Naive thymus-derived CD8-positive, alpha-beta T cell (primary cell): Measurements from ENCODE around the gene DPRX. TPM values are rescaled to one million over a fixed set of nuclear protein-coding genes. Genes with fewer than 3 reads are reported as not detected.
A peak's percentile ranks its signal among the peaks of the same experiment; 100 is the strongest.
"Not testable (repeated sequence)": the region's sequence is repeated elsewhere in the genome, so short reads cannot be mapped to it uniquely, and the experiment has no call there.

Experiments used
- ATAC-seq, 2 donors: fragments of 150-1000 bp; cut with Tn5 transposase in 1 of 2; sonication (Bioruptor Pico), chemical (Tn5 transposase) in 1 of 2; 1 replicate in 1 of 2; 2 replicates in 1 of 2; pipeline ENCODE4 v1.10.0; 2021; ENCODE audit warnings: mild to moderate bottlenecking in 2 of 2, moderate library complexity in 2 of 2
- POLR2A ChIA-PET: fragments of 350-600 bp; sonication (Branson Sonifier 250); formaldehyde crosslinking; loops from one replicate; lab custom pipeline; 2021; ENCODE audit warnings: antibody characterized with exemption; lab: Charles Lee
- DNase-seq, 10 donors: peaks; one replicate each; pipeline versions ENCODE4 v3.0.0 to v3.0.0-alpha.2; 2020 to 2022
- H3K27ac Mint-ChIP-seq, 10 donors: one replicate each; pipeline ENCODE4 v1.8.0; 2020 to 2022; ENCODE audit warnings: mild to moderate bottlenecking in 10 of 10, mixed read lengths in 10 of 10, moderate library complexity in 4 of 10, inconsistent platforms in 1 of 10
- H3K27me3 Mint-ChIP-seq, 5 donors: one replicate each; pipeline ENCODE4 v1.8.0; 2021 to 2022; ENCODE audit warnings: mixed read lengths in 5 of 5
- H3K36me3 Mint-ChIP-seq, 3 donors: one replicate each; pipeline ENCODE4 v1.8.0; 2020 to 2022; ENCODE audit warnings: mixed read lengths in 3 of 3, mild to moderate bottlenecking in 2 of 3, inconsistent platforms in 1 of 3
- H3K4me1 Mint-ChIP-seq, 4 donors: one replicate each; pipeline ENCODE4 v1.8.0; 2021 to 2022; ENCODE audit warnings: mixed read lengths in 4 of 4
- H3K4me3 Mint-ChIP-seq, 10 donors: one replicate each; pipeline ENCODE4 v1.8.0; 2020 to 2022; ENCODE audit warnings: mild to moderate bottlenecking in 10 of 10, mixed read lengths in 10 of 10, moderate library complexity in 6 of 10, inconsistent platforms in 1 of 10
- H3K9me3 Mint-ChIP-seq, 9 donors: one replicate each; pipeline ENCODE4 v1.8.0; 2020 to 2022; ENCODE audit warnings: mixed read lengths in 9 of 9, mild to moderate bottlenecking in 3 of 9, inconsistent platforms in 1 of 9, moderate library complexity in 1 of 9
- polyA plus RNA-seq, 3 donors: library from polyadenylated mRNA; unstranded; fragments of 300-500 nt; fragmentation: Illumina TruSeq; gene quantifications; one replicate each; pipeline ENCODE4 v1.2.3, GENCODE V29; 2021
- total RNA-seq, 8 experiments: library from RNA in 2 of 8; stranded (reverse) in 2 of 8; gene quantifications; one replicate each; pipeline ENCODE4 v1.2.3 and lab custom pipeline; 2021 to 2026

DPRX gene
- total and polyA plus RNA-seq, 5 experiments from 2014 or later, result not detected

DNA sequence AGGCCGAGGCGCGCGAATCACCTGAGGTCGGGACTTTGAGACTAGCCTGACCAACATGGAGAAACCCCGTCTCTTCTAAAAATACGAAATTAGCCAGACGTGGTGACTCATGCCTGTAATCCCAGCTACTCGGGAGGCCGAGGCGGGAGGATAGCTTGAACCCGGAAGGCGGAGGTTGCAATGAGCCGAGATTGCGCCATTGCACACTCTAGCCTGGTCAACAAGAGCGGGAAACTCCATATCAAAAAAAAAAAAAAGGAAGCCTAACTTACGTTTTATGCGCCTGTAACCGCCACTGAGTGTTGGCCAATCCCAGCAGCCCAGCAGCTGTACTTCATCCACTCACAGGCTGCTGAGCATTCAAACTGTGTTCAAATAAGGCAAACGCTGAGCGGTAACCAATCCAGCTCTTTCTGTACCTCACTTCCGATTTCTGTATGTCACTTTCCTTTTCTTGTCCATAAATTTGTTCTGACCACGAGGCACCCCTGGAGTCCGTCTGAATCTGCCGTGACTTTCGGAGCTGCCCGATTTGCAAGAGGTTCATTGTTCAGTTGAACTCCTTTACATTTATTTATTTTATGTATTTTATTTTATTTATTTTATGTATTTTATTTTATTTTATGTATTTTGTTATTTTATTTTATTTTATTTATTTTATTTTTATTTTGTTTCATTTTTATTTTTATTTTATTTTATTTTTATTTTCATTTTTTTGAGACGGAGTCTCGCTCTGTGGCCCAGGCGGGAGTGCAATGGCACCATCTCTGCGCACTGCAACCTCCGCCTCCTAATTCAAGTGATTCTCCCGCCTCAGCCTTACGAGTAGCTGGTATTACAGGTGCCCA is 18.2 kb downstream of the DPRX start:
- ATAC-seq (no peak), DNase-seq (no peak)
- peaks cover 0 to 8% (median 6%) of the 10 kb centered on the region in 3 donors for H3K36me3 Mint-ChIP-seq
- POLR2A ChIA-PET, result interaction anchor here (0.5 kb wide), 1 partner anchor 236 kb away, joined by 3 read pairs; no protein-coding TSS in a partner anchor
- H3K4me3 Mint-ChIP-seq, result no peak overlapping the region
- no peaks in the 10 kb centered on the region for H3K4me1 Mint-ChIP-seq
- no peak overlapping the region for H3K27ac Mint-ChIP-seq
- peaks cover 0 to 54% (median 15%) of the 10 kb centered on the region in 9 donors for H3K9me3 Mint-ChIP-seq
- peaks cover 0 to 3% (median 0%) of the 10 kb centered on the region in 5 donors for H3K27me3 Mint-ChIP-seq

DNA sequence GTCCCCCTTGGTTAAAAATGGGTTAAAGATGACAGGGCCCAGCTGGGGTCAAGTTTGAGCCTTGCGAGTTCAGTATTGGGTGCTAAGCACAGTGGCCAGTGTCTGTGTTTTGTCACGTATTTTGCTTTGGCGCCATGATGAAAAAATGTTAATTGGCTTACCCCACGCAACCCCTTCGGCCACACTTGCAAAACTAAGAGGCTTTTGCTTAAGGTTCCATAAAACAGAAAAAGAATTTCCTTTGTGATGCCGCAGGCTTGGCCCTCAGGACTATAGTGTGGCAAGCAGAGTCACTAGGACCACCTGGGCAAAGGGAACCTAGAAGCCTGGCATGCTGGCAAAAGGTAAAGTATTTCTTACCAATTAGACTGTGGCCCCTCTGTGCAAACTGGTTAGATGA is 20.7 kb downstream of the DPRX start:
- ATAC-seq (no peak), DNase-seq (no peak)
- H3K36me3 Mint-ChIP-seq, result peaks cover 0 to 13% (median 8%) of the 10 kb centered on the region in 3 donors
- no peaks in the 10 kb centered on the region for H3K27me3 Mint-ChIP-seq
- no peaks in the 10 kb centered on the region for H3K4me1 Mint-ChIP-seq
- H3K9me3 Mint-ChIP-seq, result peaks cover 0 to 55% (median 14%) of the 10 kb centered on the region in 9 donors
- POLR2A ChIA-PET, result no interaction called here
- no peak overlapping the region for H3K4me3 Mint-ChIP-seq
- H3K27ac Mint-ChIP-seq, result no peak overlapping the region

- Mint-ChIP-seq H3K27ac (no peak overlapping the region), H3K27me3 (peaks cover 0 to 3% (median 0%) of the 10 kb centered on the region in 5 donors), H3K9me3 (peaks cover 4 to 50% (median 18%) of the 10 kb centered on the region in 9 donors), H3K4me1 (peaks cover 0 to 6% (median 2%) of the 10 kb centered on the region in 4 donors), H3K36me3 (peaks cover 0 to 23% (median 8%) of the 10 kb centered on the region in 3 donors), H3K4me3 (no peak overlapping the region)
- POLR2A ChIA-PET, result no interaction called here
- ATAC-seq (no peak), DNase-seq (no peak)
Measured at GRCh38 chr19:53655042-53655665, 23.4 kb downstream of the DPRX start.

- no peak for DNase-seq
- peaks cover 0 to 10% (median 0%) of the 10 kb centered on the region in 5 donors for H3K27me3 Mint-ChIP-seq
Measured at GRCh38 chr19:53657330-53657729, 25.5 kb downstream of the DPRX start.

DNA sequence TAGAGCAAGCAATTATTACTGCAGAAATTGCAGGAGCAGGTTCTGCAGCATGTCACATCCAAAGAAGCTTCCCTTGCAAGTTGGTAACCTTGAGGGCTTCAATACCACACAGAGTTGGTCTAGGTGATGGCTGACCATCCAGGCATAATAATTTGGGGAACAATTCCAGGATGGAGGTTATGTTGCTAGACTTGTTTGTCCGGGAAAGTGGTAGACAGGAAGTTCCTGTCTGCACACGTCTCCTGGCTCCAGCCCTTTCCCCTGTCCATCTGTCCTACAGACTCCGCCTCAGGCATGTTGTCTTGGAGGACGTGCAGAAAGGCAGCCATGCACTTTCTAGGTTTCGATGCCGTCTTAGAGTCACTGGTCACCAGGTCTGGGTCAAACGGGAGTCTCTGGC is 26.0 kb downstream of the DPRX start:
- peaks cover 0 to 30% (median 7%) of the 10 kb centered on the region in 3 donors for H3K36me3 Mint-ChIP-seq
- H3K4me1 Mint-ChIP-seq, result peaks cover 0 to 6% (median 2%) of the 10 kb centered on the region in 4 donors
- H3K9me3 Mint-ChIP-seq, result peaks cover 7 to 51% (median 27%) of the 10 kb centered on the region in 9 donors
- DNase-seq (no peak), ATAC-seq (no peak)
- no peak overlapping the region for H3K27ac Mint-ChIP-seq
- H3K27me3 Mint-ChIP-seq, result peaks cover 0 to 11% (median 0%) of the 10 kb centered on the region in 5 donors
- POLR2A ChIA-PET, result no interaction called here
- no peak overlapping the region for H3K4me3 Mint-ChIP-seq

More at GRCh38 chr19:53657330-53657729, 25.5 kb downstream of the DPRX start:
- H3K4me1 Mint-ChIP-seq, result peaks cover 0 to 6% (median 2%) of the 10 kb centered on the region in 4 donors
- H3K4me3 Mint-ChIP-seq, result no peak overlapping the region
- POLR2A ChIA-PET, result no interaction called here
- H3K36me3 Mint-ChIP-seq, result peaks cover 0 to 30% (median 7%) of the 10 kb centered on the region in 3 donors
- no peak overlapping the region for H3K27ac Mint-ChIP-seq
- H3K9me3 Mint-ChIP-seq, result peaks cover 7 to 53% (median 25%) of the 10 kb centered on the region in 9 donors
- no peak for ATAC-seq

GRCh38 chr19:53659292-53659691 is 27.5 kb downstream of the DPRX start:
- peaks cover 0 to 6% (median 2%) of the 10 kb centered on the region in 4 donors for H3K4me1 Mint-ChIP-seq
- H3K9me3 Mint-ChIP-seq, result peaks cover 7 to 52% (median 27%) of the 10 kb centered on the region in 9 donors
- no peak overlapping the region for H3K4me3 Mint-ChIP-seq
- DNase-seq (peak in 1 of 10 donors; percentile 1), ATAC-seq (no peak)
- H3K36me3 Mint-ChIP-seq, result peaks cover 0 to 32% (median 5%) of the 10 kb centered on the region in 3 donors
- peaks cover 0 to 11% (median 0%) of the 10 kb centered on the region in 5 donors for H3K27me3 Mint-ChIP-seq
- POLR2A ChIA-PET, result no interaction called here
- peak overlapping the region in 1 of 10 donors; percentile 20 for H3K27ac Mint-ChIP-seq

GRCh38 chr19:53660584-53660983 is 28.8 kb downstream of the DPRX start:
- H3K4me1 Mint-ChIP-seq, result peaks cover 0 to 6% (median 2%) of the 10 kb centered on the region in 4 donors
- DNase-seq, result no peak
- H3K27me3 Mint-ChIP-seq, result peaks cover 0 to 11% (median 0%) of the 10 kb centered on the region in 5 donors
- H3K27ac Mint-ChIP-seq, result no peak overlapping the region
- ATAC-seq, result no peak
- H3K36me3 Mint-ChIP-seq, result peaks cover 0 to 27% (median 4%) of the 10 kb centered on the region in 3 donors
- H3K9me3 Mint-ChIP-seq, result peaks cover 7 to 43% (median 18%) of the 10 kb centered on the region in 9 donors
- POLR2A ChIA-PET, result no interaction called here
- no peak overlapping the region for H3K4me3 Mint-ChIP-seq

DNA sequence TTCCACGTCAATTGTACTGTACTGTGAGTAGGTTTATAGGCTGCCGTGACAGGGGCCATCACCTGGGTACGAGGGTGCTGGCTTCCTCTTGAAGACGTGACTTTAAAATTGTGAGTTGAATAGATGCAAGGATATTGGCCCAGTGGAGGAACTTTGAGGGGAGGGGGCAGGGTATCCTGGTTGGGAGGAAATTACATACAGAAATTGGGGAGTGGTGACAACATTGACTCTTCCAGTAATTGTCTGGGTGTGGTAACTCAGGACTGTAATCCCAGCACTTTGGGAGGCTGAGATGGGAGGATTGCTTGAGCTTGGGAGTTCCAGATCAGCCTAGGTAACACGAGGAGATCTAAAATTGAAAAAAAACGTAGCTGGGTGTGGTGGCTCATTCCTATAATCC is 30.4 kb downstream of the DPRX start:
- Mint-ChIP-seq H3K9me3 (peaks cover 7 to 39% (median 16%) of the 10 kb centered on the region in 9 donors), H3K4me1 (peaks cover 0 to 6% (median 2%) of the 10 kb centered on the region in 4 donors), H3K27ac (peak overlapping the region in 1 of 10 donors; percentile 19), H3K27me3 (peaks cover 0 to 11% (median 0%) of the 10 kb centered on the region in 5 donors), H3K36me3 (peaks cover 0 to 23% (median 2%) of the 10 kb centered on the region in 3 donors), H3K4me3 (no peak overlapping the region)
- DNase-seq, result no peak
- POLR2A ChIA-PET, result no interaction called here
- no peak for ATAC-seq

DNA sequence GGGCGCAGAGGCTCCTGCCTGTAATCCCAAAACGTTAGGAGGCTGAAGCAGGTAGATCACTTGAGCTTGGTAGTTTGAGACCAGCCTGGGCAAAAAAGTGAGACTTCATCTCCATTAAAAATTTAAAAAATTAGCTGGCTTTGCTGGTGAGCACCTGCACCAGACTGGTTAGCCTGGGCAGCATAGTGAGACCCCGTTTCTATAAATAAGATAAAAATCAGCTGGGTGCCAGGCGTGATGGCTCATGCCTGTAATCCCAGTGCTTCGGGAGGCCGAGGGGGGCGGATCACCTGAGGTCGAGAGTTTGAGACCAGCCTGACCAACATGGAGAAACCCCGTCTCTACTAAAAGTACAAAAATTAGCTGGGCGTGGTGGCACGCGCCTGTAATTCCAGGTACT is 32.4 kb downstream of the DPRX start:
- peaks cover 3 to 32% (median 12%) of the 10 kb centered on the region in 9 donors for H3K9me3 Mint-ChIP-seq
- ATAC-seq, result no peak
- peaks cover 0 to 2% (median under 1%) of the 10 kb centered on the region in 4 donors for H3K4me1 Mint-ChIP-seq
- no peak overlapping the region for H3K4me3 Mint-ChIP-seq
- POLR2A ChIA-PET, result no interaction called here
- peaks cover 0 to 15% (median 2%) of the 10 kb centered on the region in 3 donors for H3K36me3 Mint-ChIP-seq
- no peak for DNase-seq
- H3K27me3 Mint-ChIP-seq, result peaks cover 0 to 8% (median 0%) of the 10 kb centered on the region in 5 donors
- H3K27ac Mint-ChIP-seq, result no peak overlapping the region

- POLR2A ChIA-PET, result no interaction called here
- no peaks in the 10 kb centered on the region for H3K4me1 Mint-ChIP-seq
- H3K9me3 Mint-ChIP-seq, result peaks cover 0 to 32% (median 12%) of the 10 kb centered on the region in 9 donors
- H3K27me3 Mint-ChIP-seq, result peaks cover 0 to 8% (median 0%) of the 10 kb centered on the region in 5 donors
- ATAC-seq (no peak), DNase-seq (no peak)
- H3K27ac Mint-ChIP-seq, result no peak overlapping the region
- no peak overlapping the region for H3K4me3 Mint-ChIP-seq
- peaks cover 0 to 14% (median 2%) of the 10 kb centered on the region in 3 donors for H3K36me3 Mint-ChIP-seq
Measured at GRCh38 chr19:53664760-53665159, 33.0 kb downstream of the DPRX start.

DNA sequence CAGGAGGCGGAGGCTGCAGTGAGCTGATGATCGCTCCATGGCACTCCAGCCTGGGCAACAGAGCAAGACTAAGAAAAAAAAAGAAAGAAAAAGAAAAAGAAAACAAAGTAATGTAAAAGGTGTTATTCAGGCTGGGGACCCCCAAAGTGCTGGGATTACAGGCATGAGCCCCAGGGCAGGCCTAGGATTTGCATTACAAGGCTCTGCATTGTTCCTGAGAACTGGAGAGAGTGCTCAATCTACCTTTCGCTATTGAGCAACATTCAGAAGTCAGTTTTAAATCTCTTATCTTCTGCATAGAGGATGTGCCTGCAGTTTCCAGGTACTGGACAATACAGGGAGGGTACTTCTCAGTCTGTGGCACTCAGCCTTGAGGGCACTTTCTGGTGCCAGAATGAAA is 34.5 kb downstream of the DPRX start:
- H3K4me3 Mint-ChIP-seq, H3K27me3 Mint-ChIP-seq, DNase-seq, POLR2A ChIA-PET, H3K4me1 Mint-ChIP-seq, ATAC-seq, H3K27ac Mint-ChIP-seq: not testable (repeated sequence)
- peaks cover 0 to 14% (median 2%) of the 10 kb centered on the region in 3 donors for H3K36me3 Mint-ChIP-seq
- peaks cover 0 to 34% (median 12%) of the 10 kb centered on the region in 9 donors for H3K9me3 Mint-ChIP-seq

GRCh38 chr19:53668804-53669203 is 37.0 kb downstream of the DPRX start:
- H3K4me3 Mint-ChIP-seq, H3K27me3 Mint-ChIP-seq, H3K27ac Mint-ChIP-seq, H3K4me1 Mint-ChIP-seq, DNase-seq, POLR2A ChIA-PET, ATAC-seq, H3K36me3 Mint-ChIP-seq: not testable (repeated sequence)
- peaks cover 0 to 23% (median 3%) of the 10 kb centered on the region in 9 donors for H3K9me3 Mint-ChIP-seq
